Activated CD8-positive, alpha-beta T cell treated with anti-CD3 and anti-CD28 coated beads for 36 hours (primary cell): ENCODE results near the gene SLFN12L. TPM values are rescaled to one million over a fixed set of nuclear protein-coding genes. Genes with fewer than 3 reads are reported as not detected.

Source experiments
- ATAC-seq: fragments of 200-7000 bp; cut with Tn5 transposase; one replicate; pipeline ENCODE4 v1.10.0; 2021; ENCODE audit warnings: mild to moderate bottlenecking, moderate library complexity
- CTCF ChIA-PET: fragments of 350-600 bp; sonication (Branson Sonifier 250); formaldehyde crosslinking; loops from one replicate; lab custom pipeline; 2021; ENCODE audit warnings: antibody characterized with exemption; lab: Charles Lee
- POLR2A ChIA-PET: fragments of 350-600 bp; sonication (Branson Sonifier 250); formaldehyde crosslinking; loops from one replicate; lab custom pipeline; 2021; ENCODE audit warnings: antibody characterized with exemption; lab: Charles Lee
- DNase-seq: peaks from one replicate; pipeline ENCODE4 v3.0.0-alpha.2; 2020
- H3K27ac Mint-ChIP-seq: one replicate; pipeline ENCODE4 v1.8.0; 2021; ENCODE audit warnings: mild to moderate bottlenecking, mixed read lengths
- H3K27me3 Mint-ChIP-seq: one replicate; pipeline ENCODE4 v1.8.0; 2021; ENCODE audit warnings: mixed read lengths
- H3K36me3 Mint-ChIP-seq: one replicate; pipeline ENCODE4 v1.8.0; 2021; ENCODE audit warnings: low read depth, mixed read lengths
- H3K4me1 Mint-ChIP-seq: one replicate; pipeline ENCODE4 v1.8.0; 2021; ENCODE audit warnings: low read depth, mixed read lengths
- H3K4me3 Mint-ChIP-seq: one replicate; pipeline ENCODE4 v1.8.0; 2021; ENCODE audit warnings: mild to moderate bottlenecking, moderate library complexity, mixed read lengths
- H3K9me3 Mint-ChIP-seq: one replicate; pipeline ENCODE4 v1.8.0; 2021; ENCODE audit warnings: mixed read lengths
- CTCF ChIP-seq: fragments of 200-600 bp; IDR thresholded peaks from one replicate; pipeline ENCODE4 v1.8.0; 2022; ENCODE audit warnings: antibody characterized with exemption, mild to moderate bottlenecking
- intact Hi-C: fragments of 100-400 bp; cut with micrococcal nuclease; formaldehyde crosslinking; loops from one replicate; pipeline ENCODE4 v1.10.0; 2022
- total RNA-seq, 2 experiments: library from RNA; stranded (reverse); gene quantifications; one replicate each; pipeline ENCODE4 v1.2.3, GENCODE V29; 2021

The SLFN12L gene
- total RNA-seq, 2 experiments from 2014 or later = 41.7 to 42.5 TPM

- no peaks in the 10 kb centered on the region for H3K27me3 Mint-ChIP-seq
- intact Hi-C loops = no loop called here
- H3K4me3 Mint-ChIP-seq = no peak overlapping the region
- peaks cover 7% of the 10 kb centered on the region for H3K36me3 Mint-ChIP-seq
- ATAC-seq (no peak), DNase-seq (no peak)
- peaks cover 5% of the 10 kb centered on the region for H3K4me1 Mint-ChIP-seq
- CTCF ChIA-PET = interaction anchor here (1.7 kb wide), 1 partner anchor 11 kb away, joined by 5 read pairs; no protein-coding TSS in a partner anchor
- H3K9me3 Mint-ChIP-seq = no peaks in the 10 kb centered on the region
- no peak for TF ChIP-seq CTCF
- POLR2A ChIA-PET = interaction anchor here (0.8 kb wide), 1 partner anchor 95 kb away, joined by 3 read pairs; no protein-coding TSS in a partner anchor
- H3K27ac Mint-ChIP-seq = no peak overlapping the region
These were observed 99.0 kb downstream of the SLFN12L start for GRCh38 chr17:35438433-35438832.

- intact Hi-C loops = no loop called here
- Mint-ChIP-seq H3K27me3 (no peaks in the 10 kb centered on the region), H3K27ac (peak overlapping the region; percentile 92), H3K4me1 (peaks cover 35% of the 10 kb centered on the region), H3K36me3 (peaks cover 3% of the 10 kb centered on the region), H3K4me3 (peak overlapping the region; percentile 89), H3K9me3 (no peaks in the 10 kb centered on the region)
- CTCF ChIA-PET = interaction anchor here (1.1 to 1.9 kb wide), 4 partner anchors 50 to 104 kb away, joined by 3 to 6 read pairs (median 4); partner anchors contain the start of gene SLFN12L
- DNase-seq (peak; percentile 85), ATAC-seq (peak; percentile 89)
- TF ChIP-seq CTCF = no peak
- POLR2A ChIA-PET = interaction anchor here (0.5 to 1.9 kb wide), 8 partner anchors 15 to 219 kb away, joined by 3 to 16 read pairs (median 3); partner anchors contain the start of genes SLFN11, SLFN12L and SLFN13
These were observed 104.2 kb downstream of the SLFN12L start for GRCh38 chr17:35433075-35433894.

- peak; percentile 61 for DNase-seq
- peak within 1 kb of the TSS; percentile 92 for H3K27ac Mint-ChIP-seq
- no peaks in the 10 kb centered on the region for H3K27me3 Mint-ChIP-seq
- peak within 1 kb of the TSS; percentile 89 for H3K4me3 Mint-ChIP-seq
- intact Hi-C loops = no loop called here
- peak; percentile 77 for ATAC-seq
- peaks cover 3% of the 10 kb centered on the region for H3K36me3 Mint-ChIP-seq
- peaks cover 41% of the 10 kb centered on the region for H3K4me1 Mint-ChIP-seq
- H3K9me3 Mint-ChIP-seq = no peaks in the 10 kb centered on the region
- POLR2A ChIA-PET = interaction anchor here (1.3 to 1.9 kb wide), 2 partner anchors 59 kb away, joined by 3 to 16 read pairs; partner anchors contain the start of gene SLFN11
- no peak for TF ChIP-seq CTCF
- CTCF ChIA-PET = interaction anchor here (1.1 to 1.9 kb wide), 3 partner anchors 49 to 102 kb away, joined by 3 to 6 read pairs (median 4); no protein-coding TSS in a partner anchor
These were observed 105.1 kb downstream of the SLFN12L start, which contains the start of gene SLFN12 for GRCh38 chr17:35432176-35433074. Gene SLFN12 (minus strand): TSS chr17:35432500. CDS start chr17:35423028, 9,472 bp downstream.

- H3K4me3 Mint-ChIP-seq = no peak overlapping the region
- no peak overlapping the region for H3K27ac Mint-ChIP-seq
- DNase-seq (no peak), ATAC-seq (no peak)
- H3K4me1 Mint-ChIP-seq = peaks cover 43% of the 10 kb centered on the region
- H3K27me3 Mint-ChIP-seq = no peaks in the 10 kb centered on the region
- H3K36me3 Mint-ChIP-seq = peaks cover 5% of the 10 kb centered on the region
- intact Hi-C loops = no loop called here
- CTCF ChIA-PET = no interaction called here
- no peaks in the 10 kb centered on the region for H3K9me3 Mint-ChIP-seq
- TF ChIP-seq CTCF = no peak
- POLR2A ChIA-PET = no interaction called here
These were observed 107.8 kb downstream of the SLFN12L start for GRCh38 chr17:35429702-35430101.
